ENCODE results near the gene MTMR2. TPM values are rescaled to one million over a fixed set of nuclear protein-coding genes. Genes with fewer than 3 reads are reported as not detected.

MTMR2 gene
- total and polyA plus RNA-seq, 9 of the 15 experiments (the other 6 are each of a cell fraction or from before 2014, with no cell fraction given): 12.6 to 35.8 (median 25.2) TPM

DNA sequence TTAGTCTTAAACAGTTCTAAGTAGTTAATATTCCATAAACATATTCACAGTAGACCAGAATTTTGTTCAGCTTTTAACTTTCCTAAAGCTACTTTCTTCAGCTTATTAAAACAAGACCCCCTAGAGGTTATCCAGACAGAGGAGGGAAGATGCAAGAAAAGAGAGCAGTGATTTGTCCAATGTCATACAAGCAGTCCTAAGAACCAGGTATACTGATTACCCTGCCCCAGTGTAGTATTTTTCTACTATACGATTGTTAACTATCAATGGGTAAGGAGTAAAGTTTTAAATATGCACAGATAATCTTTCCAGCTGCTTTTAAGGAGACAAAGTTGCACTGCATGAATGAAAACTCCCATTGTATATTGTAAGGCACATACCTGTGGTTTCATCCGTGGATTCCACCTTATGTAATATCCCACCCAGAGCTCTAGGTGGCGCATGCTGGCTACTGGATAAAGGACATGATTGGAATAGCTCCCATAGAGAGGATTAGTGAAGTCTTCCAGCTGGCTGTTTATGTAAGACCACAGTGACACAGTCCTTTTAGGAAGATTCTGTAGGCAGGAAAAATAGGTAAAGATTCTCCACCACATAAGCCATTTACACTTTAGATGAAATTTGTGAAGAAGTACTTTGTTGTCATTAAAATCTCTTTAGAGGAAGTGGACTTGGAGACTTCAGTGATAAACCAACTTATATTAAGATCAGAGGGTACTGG is 88.0 kb downstream of the MTMR2 start (continued):
- TF ChIP-seq, protein P1, sequence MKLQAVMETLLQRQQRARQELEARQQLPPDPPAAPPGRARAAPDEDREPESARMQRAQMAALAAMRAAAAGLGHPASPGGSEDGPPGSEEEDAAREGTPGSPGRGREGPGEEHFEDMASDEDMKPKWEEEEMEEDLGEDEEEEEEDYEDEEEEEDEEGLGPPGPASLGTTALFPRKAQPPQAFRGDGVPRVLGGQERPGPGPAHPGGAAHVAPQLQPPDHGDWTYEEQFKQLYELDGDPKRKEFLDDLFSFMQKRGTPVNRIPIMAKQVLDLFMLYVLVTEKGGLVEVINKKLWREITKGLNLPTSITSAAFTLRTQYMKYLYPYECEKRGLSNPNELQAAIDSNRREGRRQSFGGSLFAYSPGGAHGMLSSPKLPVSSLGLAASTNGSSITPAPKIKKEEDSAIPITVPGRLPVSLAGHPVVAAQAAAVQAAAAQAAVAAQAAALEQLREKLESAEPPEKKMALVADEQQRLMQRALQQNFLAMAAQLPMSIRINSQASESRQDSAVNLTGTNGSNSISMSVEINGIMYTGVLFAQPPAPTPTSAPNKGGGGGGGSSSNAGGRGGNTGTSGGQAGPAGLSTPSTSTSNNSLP (IDR thresholded peaks at IDR 0.05; ENCODE audit: borderline replicate concordance, low read depth, low read length): peak; percentile 75; the same call in 1 of the 2 replicates
- TF ChIP-seq RFX1 (IDR thresholded peaks at IDR 0.05) (no peak), TAL1 (IDR thresholded peaks at IDR 0.05) (no peak), SREBF2 (CRISPR knock-in tag; IDR thresholded peaks at IDR 0.05) (no peak), TSC22D4 (tag; IDR thresholded peaks at IDR 0.05) (no peak), PCBP1 (IDR thresholded peaks at IDR 0.05; ENCODE audit: low read depth, low read length, poor library complexity, severe bottlenecking) (no peak), CC2D1A (IDR thresholded peaks at IDR 0.05) (0 out of 2 replicates have a peak, but pooled peaks have one; percentile 35), JUN (IDR thresholded peaks at IDR 0.05; ENCODE audit: borderline replicate concordance, low read depth, low read length) (0 out of 2 replicates have a peak, but pooled peaks have one; percentile 21), JUN (CRISPR knock-in tag; IDR thresholded peaks at IDR 0.05; ENCODE audit: borderline replicate concordance) (no peak), ZNF589 (CRISPR knock-in tag; IDR thresholded peaks at IDR 0.05; ENCODE audit: low read depth) (no peak), POLR3G (IDR thresholded peaks at IDR 0.05; ENCODE audit: extremely low read depth, insufficient read length, insufficient replicate concordance) (no peak), POLR3A (IDR thresholded peaks at IDR 0.05; ENCODE audit: borderline replicate concordance, extremely low read depth, insufficient read depth, insufficient read length) (no peak)
- TF ChIP-seq, protein P2, sequence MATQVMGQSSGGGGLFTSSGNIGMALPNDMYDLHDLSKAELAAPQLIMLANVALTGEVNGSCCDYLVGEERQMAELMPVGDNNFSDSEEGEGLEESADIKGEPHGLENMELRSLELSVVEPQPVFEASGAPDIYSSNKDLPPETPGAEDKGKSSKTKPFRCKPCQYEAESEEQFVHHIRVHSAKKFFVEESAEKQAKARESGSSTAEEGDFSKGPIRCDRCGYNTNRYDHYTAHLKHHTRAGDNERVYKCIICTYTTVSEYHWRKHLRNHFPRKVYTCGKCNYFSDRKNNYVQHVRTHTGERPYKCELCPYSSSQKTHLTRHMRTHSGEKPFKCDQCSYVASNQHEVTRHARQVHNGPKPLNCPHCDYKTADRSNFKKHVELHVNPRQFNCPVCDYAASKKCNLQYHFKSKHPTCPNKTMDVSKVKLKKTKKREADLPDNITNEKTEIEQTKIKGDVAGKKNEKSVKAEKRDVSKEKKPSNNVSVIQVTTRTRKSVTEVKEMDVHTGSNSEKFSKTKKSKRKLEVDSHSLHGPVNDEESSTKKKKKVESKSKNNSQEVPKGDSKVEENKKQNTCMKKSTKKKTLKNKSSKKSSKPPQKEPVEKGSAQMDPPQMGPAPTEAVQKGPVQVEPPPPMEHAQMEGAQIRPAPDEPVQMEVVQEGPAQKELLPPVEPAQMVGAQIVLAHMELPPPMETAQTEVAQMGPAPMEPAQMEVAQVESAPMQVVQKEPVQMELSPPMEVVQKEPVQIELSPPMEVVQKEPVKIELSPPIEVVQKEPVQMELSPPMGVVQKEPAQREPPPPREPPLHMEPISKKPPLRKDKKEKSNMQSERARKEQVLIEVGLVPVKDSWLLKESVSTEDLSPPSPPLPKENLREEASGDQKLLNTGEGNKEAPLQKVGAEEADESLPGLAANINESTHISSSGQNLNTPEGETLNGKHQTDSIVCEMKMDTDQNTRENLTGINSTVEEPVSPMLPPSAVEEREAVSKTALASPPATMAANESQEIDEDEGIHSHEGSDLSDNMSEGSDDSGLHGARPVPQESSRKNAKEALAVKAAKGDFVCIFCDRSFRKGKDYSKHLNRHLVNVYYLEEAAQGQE (IDR thresholded peaks at IDR 0.05; ENCODE audit: borderline replicate concordance): peak; percentile 62; the same call in 1 of the 2 replicates
- TF ChIP-seq, protein P2 (CRISPR knock-in tag; IDR thresholded peaks at IDR 0.05; ENCODE audit: low read depth): no peak
- TF ChIP-seq, protein P3, sequence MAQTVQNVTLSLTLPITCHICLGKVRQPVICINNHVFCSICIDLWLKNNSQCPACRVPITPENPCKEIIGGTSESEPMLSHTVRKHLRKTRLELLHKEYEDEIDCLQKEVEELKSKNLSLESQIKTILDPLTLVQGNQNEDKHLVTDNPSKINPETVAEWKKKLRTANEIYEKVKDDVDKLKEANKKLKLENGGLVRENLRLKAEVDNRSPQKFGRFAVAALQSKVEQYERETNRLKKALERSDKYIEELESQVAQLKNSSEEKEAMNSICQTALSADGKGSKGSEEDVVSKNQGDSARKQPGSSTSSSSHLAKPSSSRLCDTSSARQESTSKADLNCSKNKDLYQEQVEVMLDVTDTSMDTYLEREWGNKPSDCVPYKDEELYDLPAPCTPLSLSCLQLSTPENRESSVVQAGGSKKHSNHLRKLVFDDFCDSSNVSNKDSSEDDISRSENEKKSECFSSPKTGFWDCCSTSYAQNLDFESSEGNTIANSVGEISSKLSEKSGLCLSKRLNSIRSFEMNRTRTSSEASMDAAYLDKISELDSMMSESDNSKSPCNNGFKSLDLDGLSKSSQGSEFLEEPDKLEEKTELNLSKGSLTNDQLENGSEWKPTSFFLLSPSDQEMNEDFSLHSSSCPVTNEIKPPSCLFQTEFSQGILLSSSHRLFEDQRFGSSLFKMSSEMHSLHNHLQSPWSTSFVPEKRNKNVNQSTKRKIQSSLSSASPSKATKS (CRISPR knock-in tag; IDR thresholded peaks at IDR 0.05): no peak
